CD8-positive, alpha-beta memory T cell (primary cell): Measurements from ENCODE around the gene ECHDC1. TPM values are rescaled to one million over a fixed set of nuclear protein-coding genes. Genes with fewer than 3 reads are reported as not detected.
"Not testable (repeated sequence)": the region's sequence is repeated elsewhere in the genome, so short reads cannot be mapped to it uniquely, and the experiment has no call there.

Source experiments
- CTCF ChIA-PET: fragments of 350-600 bp; sonication (Branson Sonifier 250); formaldehyde crosslinking; loops from one replicate; lab custom pipeline; 2021; ENCODE audit warnings: antibody characterized with exemption; lab: Charles Lee
- POLR2A ChIA-PET: fragments of 350-600 bp; sonication (Branson Sonifier 250); formaldehyde crosslinking; loops from one replicate; lab custom pipeline; 2021; ENCODE audit warnings: antibody characterized with exemption; lab: Charles Lee
- DNase-seq, 5 donors: peaks; one replicate each; pipeline versions ENCODE4 v3.0.0 to v3.0.0-alpha.2; 2020 to 2022; ENCODE audit warnings: mixed read lengths in 1 of 5
- H3K27ac ChIP-seq: one replicate; pipeline ENCODE4 v1.7.0; 2013; ENCODE audit warnings: low read depth, mild to moderate bottlenecking, low read length, moderate library complexity
- H3K27me3 ChIP-seq: 2 replicates; pipeline ENCODE4 v1.7.0; 2013; ENCODE audit warnings: low read length, mild to moderate bottlenecking; ENCODE audit not compliant: insufficient read depth, poor library complexity, severe bottlenecking
- H3K36me3 ChIP-seq: 2 replicates; pipeline ENCODE4 v1.7.0; 2013; ENCODE audit warnings: mild to moderate bottlenecking, low read length, moderate library complexity; ENCODE audit not compliant: insufficient read depth
- H3K4me1 ChIP-seq: 2 replicates; pipeline ENCODE4 v1.7.0; 2013; ENCODE audit warnings: mild to moderate bottlenecking, low read length, moderate library complexity; ENCODE audit not compliant: insufficient read depth
- H3K4me3 ChIP-seq: 2 replicates; pipeline ENCODE4 v1.7.0; 2013; ENCODE audit warnings: mild to moderate bottlenecking, low read length
- H3K9me3 ChIP-seq: 2 replicates; pipeline ENCODE4 v1.7.0; 2013; ENCODE audit warnings: mild to moderate bottlenecking, low read length
- H3K27ac Mint-ChIP-seq, 8 donors: one replicate each; pipeline ENCODE4 v1.8.0; 2020 to 2021; ENCODE audit warnings: mixed read lengths in 8 of 8, mild to moderate bottlenecking in 6 of 8, inconsistent platforms in 3 of 8, moderate library complexity in 3 of 8
- H3K27me3 Mint-ChIP-seq, 2 donors: one replicate each; pipeline ENCODE4 v1.8.0; 2020 to 2021; ENCODE audit warnings: mixed read lengths in 2 of 2, mild to moderate bottlenecking in 1 of 2, moderate library complexity in 1 of 2
- H3K36me3 Mint-ChIP-seq, 3 donors: one replicate each; pipeline ENCODE4 v1.8.0; 2020 to 2021; ENCODE audit warnings: mixed read lengths in 3 of 3, inconsistent platforms in 1 of 3, mild to moderate bottlenecking in 1 of 3
- H3K4me1 Mint-ChIP-seq, 3 donors: one replicate each; pipeline ENCODE4 v1.8.0; 2020 to 2021; ENCODE audit warnings: mixed read lengths in 3 of 3, inconsistent platforms in 1 of 3, mild to moderate bottlenecking in 1 of 3
- H3K4me3 Mint-ChIP-seq, 7 donors: one replicate each; pipeline ENCODE4 v1.8.0; 2020 to 2021; ENCODE audit warnings: mixed read lengths in 7 of 7, mild to moderate bottlenecking in 6 of 7, moderate library complexity in 4 of 7, inconsistent platforms in 2 of 7
- H3K9me3 Mint-ChIP-seq, 5 donors: one replicate each; pipeline ENCODE4 v1.8.0; 2020 to 2022; ENCODE audit warnings: mixed read lengths in 5 of 5, mild to moderate bottlenecking in 3 of 5, moderate library complexity in 2 of 5, inconsistent platforms in 1 of 5
- polyA plus RNA-seq: library from polyadenylated mRNA; unstranded; fragments of 300-500 nt; fragmentation: Illumina TruSeq; gene quantifications from one replicate; pipeline ENCODE4 v1.2.3, GENCODE V29; 2021
- total RNA-seq, 2 experiments: library from RNA; stranded (reverse); gene quantifications; one replicate each; pipeline ENCODE4 v1.2.3, GENCODE V29; 2021

ECHDC1 gene
- total and polyA plus RNA-seq, 3 experiments from 2014 or later: 65.0 to 67.7 (median 66.3) TPM

DNA sequence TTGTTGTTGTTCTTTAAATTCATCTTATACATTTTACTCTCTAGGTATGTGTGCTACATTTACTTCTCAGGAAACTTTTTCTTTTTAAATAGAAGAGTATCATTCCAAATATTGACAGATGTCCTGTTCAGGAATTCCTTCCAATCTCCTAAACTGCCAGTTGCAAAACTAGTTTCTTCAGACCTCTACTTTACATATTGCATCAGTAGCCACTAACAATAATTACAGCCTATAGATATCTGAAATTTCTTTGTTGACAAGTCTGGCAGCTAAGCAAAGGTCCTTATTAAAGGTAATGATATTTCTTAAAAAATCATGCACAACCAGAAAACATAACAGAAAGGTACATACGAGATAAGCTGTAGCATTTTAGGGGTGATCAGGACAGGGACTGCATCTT lies 4.5 kb downstream of the ECHDC1 start:
- CTCF ChIA-PET: no interaction called here
- H3K27me3 Mint-ChIP-seq: no peaks in the 10 kb centered on the region
- Histone ChIP-seq H3K4me1 (peaks cover 50% of the 10 kb centered on the region), H3K27ac (no peak overlapping the region), H3K4me3 (no peak overlapping the region), H3K9me3 (no peaks in the 10 kb centered on the region), H3K36me3 (no peaks in the 10 kb centered on the region), H3K27me3 (no peaks in the 10 kb centered on the region)
- H3K36me3 Mint-ChIP-seq: peaks cover 0 to 9% (median 2%) of the 10 kb centered on the region in 3 donors
- peaks cover 0 to 52% (median 34%) of the 10 kb centered on the region in 3 donors for H3K4me1 Mint-ChIP-seq
- no peaks in the 10 kb centered on the region for H3K9me3 Mint-ChIP-seq
- H3K27ac Mint-ChIP-seq: no peak overlapping the region
- peak overlapping the region in 1 of 7 donors; percentile 12 for H3K4me3 Mint-ChIP-seq
- DNase-seq: no peak
- POLR2A ChIA-PET: no interaction called here

DNA sequence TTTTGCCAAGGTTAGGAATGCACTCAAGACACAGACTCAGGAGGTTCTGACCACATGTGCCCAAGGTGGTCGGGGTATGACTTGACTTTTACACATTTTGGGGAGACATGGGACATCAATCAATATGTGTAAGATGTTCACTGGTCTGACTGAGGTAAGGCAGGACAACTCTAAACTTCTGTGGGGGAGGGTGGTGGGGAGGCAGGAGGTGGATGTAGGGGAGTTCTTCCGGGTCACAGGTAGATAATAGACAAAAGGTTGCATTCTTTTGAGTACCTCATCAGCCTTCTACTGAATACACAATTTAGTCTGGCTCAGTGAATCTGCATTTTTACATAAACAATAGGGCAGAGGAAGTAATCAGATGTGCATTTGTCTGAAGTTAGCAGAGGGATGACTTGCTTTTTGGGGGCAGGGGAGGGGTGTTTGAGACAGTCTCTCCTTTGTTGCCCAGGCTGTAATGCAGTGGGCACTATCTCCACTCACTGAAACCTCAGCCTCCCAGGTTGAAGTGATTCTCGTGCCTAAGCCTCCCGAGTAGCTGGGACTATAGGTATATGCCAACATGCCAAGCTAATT lies 10.9 kb downstream of the ECHDC1 start:
- no peaks in the 10 kb centered on the region for H3K36me3 ChIP-seq
- ChIA-PET CTCF (no interaction called here), POLR2A (no interaction called here)
- no peaks in the 10 kb centered on the region for H3K9me3 ChIP-seq
- DNase-seq: no peak
- H3K27me3 ChIP-seq: no peaks in the 10 kb centered on the region
- no peaks in the 10 kb centered on the region for H3K9me3 Mint-ChIP-seq
- peaks cover 11 to 67% (median 38%) of the 10 kb centered on the region in 3 donors for H3K4me1 Mint-ChIP-seq
- H3K4me3 Mint-ChIP-seq: no peak overlapping the region
- H3K36me3 Mint-ChIP-seq: peaks cover 0 to 28% (median 2%) of the 10 kb centered on the region in 3 donors
- H3K27ac ChIP-seq: no peak overlapping the region
- peaks cover 5% of the 10 kb centered on the region for H3K4me1 ChIP-seq
- H3K27ac Mint-ChIP-seq: peak overlapping the region in 2 of 8 donors; percentile 18 to 37
- H3K4me3 ChIP-seq: no peak overlapping the region
- H3K27me3 Mint-ChIP-seq: no peaks in the 10 kb centered on the region

DNA sequence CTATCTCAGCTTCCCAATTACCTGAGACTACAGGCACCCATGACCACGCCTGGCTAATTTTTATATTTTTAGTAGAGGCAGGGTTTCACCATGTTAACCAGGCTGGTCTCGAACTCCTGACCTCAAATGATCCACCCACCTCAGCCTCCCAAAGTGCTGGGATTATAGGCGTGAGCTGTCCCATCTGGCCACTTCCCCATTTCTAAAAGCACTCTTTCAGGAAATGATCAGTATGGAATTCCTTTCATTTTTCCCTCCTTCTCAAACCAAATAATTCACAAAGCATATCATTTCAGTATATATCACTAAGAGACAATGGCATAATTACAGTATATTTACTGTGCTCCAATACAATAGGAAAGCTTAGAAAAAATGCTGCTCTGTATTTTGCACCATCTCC lies 12.2 kb downstream of the ECHDC1 start:
- H3K27ac ChIP-seq, H3K27me3 ChIP-seq, POLR2A ChIA-PET, H3K4me1 ChIP-seq, H3K9me3 ChIP-seq, H3K27me3 Mint-ChIP-seq, H3K4me3 Mint-ChIP-seq, DNase-seq, H3K36me3 ChIP-seq, H3K4me3 ChIP-seq, CTCF ChIA-PET, H3K9me3 Mint-ChIP-seq: not testable (repeated sequence)
- Mint-ChIP-seq H3K4me1 (peaks cover 12 to 55% (median 30%) of the 10 kb centered on the region in 3 donors), H3K36me3 (peaks cover under 1 to 36% (median 3%) of the 10 kb centered on the region in 3 donors), H3K27ac (peak overlapping the region in 4 of 8 donors; percentile 40 to 75 (median 63))

GRCh38 chr6:127328043-127328609 lies 15.3 kb downstream of the ECHDC1 start:
- Mint-ChIP-seq H3K4me1 (peaks cover 12 to 23% (median 13%) of the 10 kb centered on the region in 3 donors), H3K4me3 (no peak overlapping the region), H3K9me3 (no peaks in the 10 kb centered on the region), H3K36me3 (peaks cover 7 to 61% (median 9%) of the 10 kb centered on the region in 3 donors), H3K27me3 (no peaks in the 10 kb centered on the region), H3K27ac (peak overlapping the region in 1 of 8 donors; percentile 54)
- CTCF ChIA-PET: no interaction called here
- Histone ChIP-seq H3K4me3 (no peak overlapping the region), H3K27me3 (no peaks in the 10 kb centered on the region), H3K36me3 (peaks cover 5% of the 10 kb centered on the region), H3K27ac (no peak overlapping the region), H3K4me1 (no peaks in the 10 kb centered on the region), H3K9me3 (no peaks in the 10 kb centered on the region)
- POLR2A ChIA-PET: interaction anchor here (0.5 kb wide), 1 partner anchor 17 kb away, joined by 10 read pairs; no protein-coding TSS in a partner anchor
- DNase-seq: no peak

DNA sequence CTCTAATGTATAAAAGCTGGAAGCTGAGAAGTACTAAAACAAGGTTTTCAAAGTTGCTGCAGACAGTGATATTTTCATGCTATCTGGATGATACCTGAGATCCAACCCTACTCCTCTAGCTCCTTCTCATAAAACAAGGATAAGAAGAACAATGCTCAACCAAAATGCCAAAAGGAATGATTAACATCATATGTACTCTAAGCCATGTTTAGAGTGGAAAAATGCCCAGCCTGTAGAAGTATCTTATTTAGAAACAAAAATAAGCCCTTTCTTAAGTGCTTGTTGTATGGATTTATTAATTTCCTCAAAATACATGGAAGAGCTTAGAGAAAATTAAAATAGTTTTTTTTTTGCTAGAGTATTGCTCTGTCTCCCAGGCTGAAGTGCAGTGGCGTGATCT lies 23.7 kb downstream of the ECHDC1 start:
- POLR2A ChIA-PET: no interaction called here

GRCh38 chr6:127317388-127318128 lies 25.9 kb downstream of the ECHDC1 start:
- no peaks in the 10 kb centered on the region for H3K27me3 ChIP-seq
- H3K4me1 Mint-ChIP-seq: peaks cover 20 to 36% (median 21%) of the 10 kb centered on the region in 3 donors
- peak overlapping the region in 1 of 8 donors; percentile 2 for H3K27ac Mint-ChIP-seq
- no peak for DNase-seq
- H3K4me3 ChIP-seq: no peak overlapping the region
- CTCF ChIA-PET: interaction anchor here (1.2 kb wide), 1 partner anchor 18 kb away, joined by 3 read pairs; no protein-coding TSS in a partner anchor
- H3K36me3 ChIP-seq: no peaks in the 10 kb centered on the region
- H3K36me3 Mint-ChIP-seq: peaks cover 0 to 47% (median 10%) of the 10 kb centered on the region in 3 donors
- no peaks in the 10 kb centered on the region for H3K4me1 ChIP-seq
- no peak overlapping the region for H3K27ac ChIP-seq
- no peaks in the 10 kb centered on the region for H3K27me3 Mint-ChIP-seq
- no peaks in the 10 kb centered on the region for H3K9me3 ChIP-seq
- no peaks in the 10 kb centered on the region for H3K9me3 Mint-ChIP-seq
- POLR2A ChIA-PET: no interaction called here
- H3K4me3 Mint-ChIP-seq: no peak overlapping the region

More for the DNA sequence above, 23.7 kb downstream of the ECHDC1 start:
- Mint-ChIP-seq H3K9me3 (no peaks in the 10 kb centered on the region), H3K4me3 (no peak overlapping the region), H3K4me1 (peaks cover 18 to 32% (median 20%) of the 10 kb centered on the region in 3 donors), H3K36me3 (peaks cover 3 to 54% (median 12%) of the 10 kb centered on the region in 3 donors), H3K27me3 (no peaks in the 10 kb centered on the region), H3K27ac (peak overlapping the region in 2 of 8 donors; percentile 1 to 76)
- no peaks in the 10 kb centered on the region for H3K36me3 ChIP-seq
- no peak overlapping the region for H3K27ac ChIP-seq
- no peaks in the 10 kb centered on the region for H3K27me3 ChIP-seq
- H3K4me3 ChIP-seq: no peak overlapping the region
- H3K4me1 ChIP-seq: no peaks in the 10 kb centered on the region
- CTCF ChIA-PET: interaction anchor here (1.4 kb wide), 1 partner anchor 195 kb away, joined by 3 read pairs; no protein-coding TSS in a partner anchor
- DNase-seq: no peak
- no peaks in the 10 kb centered on the region for H3K9me3 ChIP-seq

DNA sequence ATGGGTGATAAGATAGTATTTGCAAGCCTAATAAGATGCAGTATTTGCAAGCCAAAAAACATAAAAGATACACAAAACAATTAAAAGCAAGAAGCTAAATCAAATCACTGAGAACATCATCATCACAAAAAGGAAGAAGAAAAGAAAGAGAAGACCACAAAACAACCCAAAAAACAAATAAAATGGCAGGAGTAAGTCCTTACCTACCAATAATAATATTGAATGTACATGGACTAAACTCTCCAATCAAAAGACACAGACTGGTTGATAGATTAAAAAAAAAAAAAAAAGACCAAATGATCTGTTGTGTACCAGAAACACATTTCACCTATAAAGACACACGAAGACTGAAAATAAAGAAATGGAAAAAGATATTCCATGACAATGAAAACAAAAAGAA lies 37.7 kb downstream of the ECHDC1 start:
- peaks cover 20 to 46% (median 33%) of the 10 kb centered on the region in 3 donors for H3K36me3 Mint-ChIP-seq
- Histone ChIP-seq H3K27ac (no peak overlapping the region), H3K27me3 (no peaks in the 10 kb centered on the region), H3K4me3 (no peak overlapping the region), H3K36me3 (no peaks in the 10 kb centered on the region), H3K9me3 (no peaks in the 10 kb centered on the region), H3K4me1 (no peaks in the 10 kb centered on the region)
- H3K9me3 Mint-ChIP-seq: peaks cover 0 to 10% (median 0%) of the 10 kb centered on the region in 5 donors
- H3K4me3 Mint-ChIP-seq: no peak overlapping the region
- DNase-seq: no peak
- ChIA-PET POLR2A (no interaction called here), CTCF (interaction anchor here (2.6 kb wide), 1 partner anchor 233 kb away, joined by 12 read pairs; no protein-coding TSS in a partner anchor)
- peak overlapping the region in 2 of 8 donors; percentile 51 to 55 for H3K27ac Mint-ChIP-seq
- no peaks in the 10 kb centered on the region for H3K27me3 Mint-ChIP-seq
- H3K4me1 Mint-ChIP-seq: peaks cover 53 to 76% (median 76%) of the 10 kb centered on the region in 3 donors
